Skeletal muscle tissue (tissue), 4 donors: ENCODE measurements around the gene FCRLA. TPM values are rescaled to one million over a fixed set of nuclear protein-coding genes. Genes with fewer than 3 reads are reported as not detected.

Experiments used
- H3K27ac ChIP-seq: one replicate; pipeline ENCODE4 v1.7.0; 2013; ENCODE audit warnings: mild to moderate bottlenecking, low read depth, low read length, inconsistent platforms
- H3K27me3 ChIP-seq, 3 donors: one replicate each; pipeline ENCODE4 v1.7.0; 2013; ENCODE audit warnings: low read length in 3 of 3; ENCODE audit not compliant: control insufficient read depth in 3 of 3, insufficient read depth in 3 of 3
- H3K36me3 ChIP-seq, 3 donors: one replicate each; pipeline ENCODE4 v1.7.0; 2013; ENCODE audit warnings: low read length in 3 of 3; ENCODE audit not compliant: control insufficient read depth in 3 of 3, insufficient read depth in 3 of 3
- H3K4me1 ChIP-seq, 3 donors: one replicate each; pipeline ENCODE4 v1.7.0; 2013; ENCODE audit warnings: low read length in 3 of 3, mild to moderate bottlenecking in 3 of 3; ENCODE audit not compliant: control insufficient read depth in 3 of 3, insufficient read depth in 3 of 3
- H3K4me3 ChIP-seq, 3 donors: one replicate each; pipeline ENCODE4 v1.7.0; 2013; ENCODE audit warnings: low read length in 3 of 3
- H3K9ac ChIP-seq, 3 donors: one replicate each; pipeline ENCODE4 v1.7.0; 2013; ENCODE audit warnings: low read length in 3 of 3, mild to moderate bottlenecking in 3 of 3, moderate library complexity in 2 of 3, low read depth in 1 of 3
- H3K9me3 ChIP-seq, 3 donors: one replicate each; pipeline ENCODE4 v1.7.0; 2013; ENCODE audit warnings: low read length in 3 of 3; ENCODE audit not compliant: control insufficient read depth in 3 of 3
- total RNA-seq: library from RNA; depleted of rRNA; stranded (reverse); fragments of >200 nt; gene quantifications from one replicate; pipeline ENCODE4 v1.2.3, GENCODE V29; 2014
- donor health status: Osteomylitis.

The FCRLA gene
- total RNA-seq, 1 donor from 2014 or later = 1.0 TPM

DNA sequence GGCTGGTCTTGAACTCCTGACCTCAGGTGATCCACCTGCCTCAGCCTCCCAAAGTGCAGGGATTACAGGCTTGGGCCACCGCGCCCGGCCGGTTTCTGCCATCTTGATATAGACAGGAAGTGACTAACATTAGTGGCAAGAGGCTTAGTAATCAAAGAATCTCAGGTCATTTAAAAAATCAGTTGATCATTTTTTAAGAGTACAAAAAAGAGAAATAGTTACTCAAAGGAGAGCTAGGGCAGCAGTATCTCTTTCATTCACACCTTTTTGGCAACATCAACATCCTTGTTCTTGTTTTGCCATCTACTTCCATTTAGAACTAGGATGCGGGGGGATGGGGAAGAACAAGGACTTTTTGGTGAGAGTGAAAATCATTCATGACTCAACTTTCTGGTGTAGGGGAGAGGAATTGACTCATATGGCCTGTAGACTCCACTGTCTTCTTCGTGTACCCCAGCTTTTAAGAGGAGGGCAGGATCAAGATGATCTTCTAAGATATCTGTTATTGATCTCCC, 23.1 kb downstream of the FCRLA start:
- H3K4me1 ChIP-seq = peaks cover 8 to 22% (median 10%) of the 10 kb centered on the region in 3 donors
- H3K27me3 ChIP-seq = peaks cover 0 to 25% (median 22%) of the 10 kb centered on the region in 3 donors
- no peak overlapping the region for H3K9ac ChIP-seq
- H3K36me3 ChIP-seq = no peaks in the 10 kb centered on the region
- H3K27ac ChIP-seq = no peak overlapping the region
- H3K4me3 ChIP-seq = no peak overlapping the region
- no peaks in the 10 kb centered on the region for H3K9me3 ChIP-seq

DNA sequence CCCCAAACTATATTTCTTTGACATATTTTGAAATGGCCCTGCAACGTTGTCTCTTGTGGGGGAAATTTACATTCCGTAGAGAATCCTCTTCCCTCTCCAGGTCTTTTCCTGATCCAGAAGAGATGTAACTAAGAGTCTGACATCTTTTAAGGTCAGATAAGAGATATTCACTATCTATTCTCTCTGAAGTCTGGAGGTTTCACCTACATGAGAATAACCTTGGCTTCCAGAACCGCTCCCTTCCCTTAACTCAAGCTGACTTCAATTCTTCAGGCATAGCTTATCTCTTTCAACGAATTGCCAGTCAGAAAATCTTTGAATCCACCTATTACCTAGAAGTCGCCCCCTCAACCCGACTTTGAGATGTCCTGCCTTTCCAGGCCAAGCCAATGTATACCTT, 24.2 kb downstream of the FCRLA start:
- H3K36me3 ChIP-seq = no peaks in the 10 kb centered on the region

DNA sequence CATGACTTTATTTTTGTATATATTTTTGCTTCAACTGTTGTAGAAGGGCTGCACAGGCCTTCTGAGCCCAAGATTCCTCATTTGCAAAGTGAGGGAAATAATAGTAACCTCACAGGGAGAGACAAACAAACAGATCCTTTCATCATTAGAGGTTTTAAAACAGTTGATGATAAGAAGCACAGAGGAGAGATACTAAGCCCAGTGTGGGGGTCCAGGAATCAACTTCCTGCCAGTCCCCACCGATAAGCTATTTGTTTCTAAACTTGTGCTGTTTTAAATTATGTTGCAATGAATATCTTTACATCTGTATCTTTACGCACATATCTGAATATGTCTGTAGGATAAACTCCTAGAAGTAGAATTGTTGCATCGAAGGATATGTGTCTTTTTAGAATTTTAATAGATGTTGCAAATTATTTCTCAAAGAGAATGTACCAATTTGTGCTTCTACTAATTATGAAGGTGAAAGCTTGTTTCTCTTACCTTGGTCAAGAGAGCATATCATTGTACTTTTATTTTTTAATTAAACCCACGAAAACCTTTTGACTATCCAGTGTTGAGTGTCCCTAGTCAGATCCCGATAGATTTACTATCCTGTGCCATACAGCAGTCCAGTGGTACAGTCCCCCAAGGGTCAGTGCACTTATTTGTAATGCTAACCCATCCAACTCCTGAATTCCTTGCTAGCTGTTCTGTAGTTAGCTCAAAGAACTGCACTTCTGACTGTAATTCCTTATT, 25.1 kb downstream of the FCRLA start:
- Histone ChIP-seq H3K4me1 (peaks cover 0 to 5% (median 1%) of the 10 kb centered on the region in 3 donors), H3K27me3 (peaks cover 0 to 11% (median 6%) of the 10 kb centered on the region in 3 donors), H3K9ac (no peak overlapping the region), H3K9me3 (no peaks in the 10 kb centered on the region), H3K27ac (no peak overlapping the region), H3K4me3 (no peak overlapping the region), H3K36me3 (no peaks in the 10 kb centered on the region)

More for the DNA sequence above, 24.2 kb downstream of the FCRLA start:
- Histone ChIP-seq H3K9ac (no peak overlapping the region), H3K9me3 (no peaks in the 10 kb centered on the region), H3K4me3 (no peak overlapping the region), H3K27me3 (peaks cover 0 to 15% (median 10%) of the 10 kb centered on the region in 3 donors), H3K4me1 (peaks cover 0 to 11% (median 3%) of the 10 kb centered on the region in 3 donors), H3K27ac (no peak overlapping the region)

DNA sequence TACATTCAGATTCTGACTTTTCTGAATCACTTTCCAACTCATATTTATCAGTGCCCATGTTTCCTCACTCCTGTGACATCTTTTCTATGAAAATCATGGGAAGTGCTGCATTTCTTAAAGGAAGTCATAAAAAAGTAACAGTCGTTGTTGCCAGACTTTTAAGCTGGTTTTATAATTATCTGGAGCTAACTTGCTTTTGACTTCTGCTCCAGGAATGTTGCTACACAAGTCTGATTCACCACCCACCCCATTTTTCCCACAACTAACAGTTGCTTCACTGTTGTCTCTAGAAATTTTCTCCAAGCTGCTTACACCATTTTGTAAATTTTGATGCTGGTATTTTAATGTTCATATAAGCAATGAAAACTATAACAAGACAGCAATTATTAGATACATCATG, 26.5 kb downstream of the FCRLA start:
- Histone ChIP-seq H3K9ac (no peak overlapping the region), H3K27me3 (peaks cover 0 to 5% (median 0%) of the 10 kb centered on the region in 3 donors), H3K27ac (no peak overlapping the region)

DNA sequence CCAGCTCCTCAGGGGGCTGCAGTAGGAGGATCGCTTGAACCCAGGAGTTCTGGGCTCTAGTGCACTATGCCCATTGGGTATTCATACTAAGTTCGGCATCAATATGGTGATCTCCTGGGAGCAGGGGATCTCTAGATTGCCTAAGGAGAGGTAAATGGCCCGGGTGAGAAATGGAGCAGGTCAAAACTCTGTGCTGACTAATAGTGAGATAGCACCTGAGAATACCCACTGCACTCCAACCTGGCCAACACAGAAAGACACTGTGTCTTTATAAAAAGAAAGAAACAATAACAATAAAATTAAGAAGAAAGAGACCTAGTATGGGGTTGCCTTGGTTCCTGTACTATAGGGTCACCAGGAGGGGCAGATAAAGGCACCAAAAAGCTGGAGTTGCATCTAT, 28.8 kb downstream of the FCRLA start:
- no peaks in the 10 kb centered on the region for H3K36me3 ChIP-seq
- H3K27ac ChIP-seq = no peak overlapping the region
- H3K9ac ChIP-seq = no peak overlapping the region
- no peaks in the 10 kb centered on the region for H3K4me1 ChIP-seq
- peaks cover 0 to 3% (median 0%) of the 10 kb centered on the region in 3 donors for H3K27me3 ChIP-seq
- H3K4me3 ChIP-seq = no peak overlapping the region
- H3K9me3 ChIP-seq = no peaks in the 10 kb centered on the region

More for the DNA sequence above, 26.5 kb downstream of the FCRLA start:
- Histone ChIP-seq H3K9me3 (no peaks in the 10 kb centered on the region), H3K4me3 (no peak overlapping the region), H3K36me3 (no peaks in the 10 kb centered on the region), H3K4me1 (no peaks in the 10 kb centered on the region)

DNA sequence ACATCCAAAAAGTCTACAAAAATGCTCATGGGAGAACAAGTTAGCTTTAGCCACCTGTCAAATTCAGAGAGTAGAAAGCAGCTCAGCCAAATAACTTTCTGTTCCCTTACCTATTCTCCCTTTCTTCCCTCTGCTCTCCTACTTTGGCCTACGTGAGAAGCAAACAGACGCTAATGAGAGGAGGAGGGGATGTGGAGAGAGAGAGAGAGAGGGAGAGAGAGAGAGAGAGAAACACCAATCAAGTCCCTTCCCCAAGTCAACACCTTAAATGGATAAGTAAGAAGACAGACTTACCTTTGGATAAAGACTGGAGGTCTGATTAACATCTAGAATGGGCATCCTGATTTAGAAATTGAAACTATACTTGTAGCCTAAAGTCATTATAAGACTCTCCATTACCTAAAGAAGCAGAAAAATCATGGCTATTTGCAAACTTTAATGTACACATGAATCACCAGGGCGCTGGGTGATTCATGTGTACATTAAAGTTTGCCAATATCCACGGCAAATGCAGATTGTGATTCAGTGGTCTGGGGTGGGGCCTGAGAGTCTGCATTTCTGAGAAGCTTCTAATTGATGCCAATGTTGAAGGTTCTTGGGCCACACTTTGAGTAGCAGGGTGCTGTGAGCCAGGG, 29.4 kb downstream of the FCRLA start:
- Histone ChIP-seq H3K4me3 (no peak overlapping the region), H3K9me3 (no peaks in the 10 kb centered on the region), H3K27ac (no peak overlapping the region), H3K9ac (no peak overlapping the region), H3K27me3 (peaks cover 0 to 3% (median 0%) of the 10 kb centered on the region in 3 donors), H3K4me1 (no peaks in the 10 kb centered on the region), H3K36me3 (no peaks in the 10 kb centered on the region)

DNA sequence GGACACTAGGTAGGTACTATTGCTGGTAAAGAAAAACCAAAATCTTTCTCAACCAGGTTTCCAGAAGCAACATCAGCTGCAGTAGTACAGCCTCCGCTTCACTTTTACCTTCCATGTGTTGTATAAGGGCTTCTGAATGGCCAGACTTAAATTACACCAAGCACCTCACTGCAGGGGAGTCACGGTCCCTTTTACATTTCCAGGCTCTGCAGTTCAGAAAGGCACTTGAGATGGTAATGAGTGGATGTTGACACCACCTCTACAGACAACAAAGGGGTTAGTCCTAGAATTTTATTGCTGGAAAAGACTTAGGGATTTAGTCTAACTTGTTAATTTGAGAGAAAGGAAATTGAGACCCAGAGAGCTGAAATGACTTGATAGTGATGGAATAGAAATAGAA, 30.6 kb downstream of the FCRLA start:
- H3K27ac ChIP-seq = no peak overlapping the region
- H3K36me3 ChIP-seq = no peaks in the 10 kb centered on the region
- no peaks in the 10 kb centered on the region for H3K4me1 ChIP-seq
- no peak overlapping the region for H3K9ac ChIP-seq
- peaks cover 0 to 3% (median 0%) of the 10 kb centered on the region in 3 donors for H3K27me3 ChIP-seq
- no peaks in the 10 kb centered on the region for H3K9me3 ChIP-seq
- H3K4me3 ChIP-seq = no peak overlapping the region

DNA sequence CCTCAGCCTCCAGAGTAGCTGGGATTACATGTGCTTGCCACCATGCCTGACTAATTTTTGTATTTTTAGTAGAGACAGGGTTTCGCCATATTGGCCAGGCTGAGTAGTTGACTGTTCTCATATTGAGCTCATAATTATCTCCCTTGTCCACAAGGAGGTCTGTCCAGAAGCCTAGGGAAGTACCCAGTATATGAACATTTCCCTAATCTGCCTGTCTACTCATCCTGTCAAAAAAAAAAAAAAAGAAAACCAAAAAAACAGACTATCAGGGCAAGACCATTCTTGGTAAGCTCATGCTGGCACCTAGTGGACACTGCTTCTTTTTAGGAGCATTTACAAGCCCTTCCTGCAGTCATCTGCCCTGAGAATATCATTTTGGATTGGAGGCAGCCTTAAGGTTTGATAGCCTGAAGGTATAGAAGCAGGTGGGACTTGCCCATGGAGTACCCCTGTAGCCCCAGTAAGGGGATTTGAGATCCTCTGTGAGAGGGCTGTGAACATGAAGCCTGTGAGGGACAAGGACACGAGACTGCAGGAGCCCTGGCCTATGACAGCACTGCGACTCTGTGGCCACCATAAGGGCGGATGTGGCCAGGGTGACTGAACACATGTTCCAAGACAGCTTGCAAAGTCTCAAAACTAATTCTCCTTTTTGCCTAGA, 31.7 kb downstream of the FCRLA start:
- Histone ChIP-seq H3K9ac (peak overlapping the region in 1 of 3 donors; percentile 36), H3K4me3 (no peak overlapping the region), H3K27me3 (peaks cover 0 to 3% (median 0%) of the 10 kb centered on the region in 3 donors), H3K36me3 (no peaks in the 10 kb centered on the region), H3K27ac (peak overlapping the region; percentile 40), H3K9me3 (no peaks in the 10 kb centered on the region), H3K4me1 (no peaks in the 10 kb centered on the region)

DNA sequence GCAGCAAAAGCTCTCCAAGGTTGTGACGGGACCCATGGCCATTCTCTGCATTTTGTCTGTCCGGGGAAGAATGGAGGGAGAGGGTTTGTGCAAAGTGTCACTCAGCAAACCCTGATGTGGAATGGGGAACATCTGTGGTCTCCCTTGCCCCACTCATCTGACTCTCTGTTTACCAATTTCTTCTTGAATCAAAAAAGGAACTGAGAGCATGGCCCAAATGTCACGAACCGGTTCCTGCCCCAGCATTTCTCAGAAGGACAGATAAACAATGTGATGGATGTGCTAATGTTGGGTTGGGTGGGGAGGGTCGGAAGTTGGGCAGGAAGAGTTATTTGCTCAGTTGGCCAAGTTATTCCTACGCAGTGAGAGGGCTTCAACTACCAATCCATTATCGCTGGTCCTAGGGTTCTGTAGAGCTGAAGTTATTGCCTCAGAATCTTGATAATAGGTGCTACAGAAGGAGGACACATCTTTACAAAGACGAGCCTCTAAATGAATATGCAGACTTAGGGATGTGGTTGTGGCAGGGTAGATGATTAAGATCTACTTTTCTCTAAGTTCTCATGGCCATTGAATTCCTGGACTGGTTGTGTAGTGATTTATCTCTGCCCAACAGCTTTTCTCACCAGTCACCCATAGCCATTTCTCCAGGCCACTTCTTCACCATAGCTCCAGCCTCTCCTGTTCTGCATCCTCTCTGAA, 33.0 kb downstream of the FCRLA start:
- peak overlapping the region; percentile 40 for H3K27ac ChIP-seq
- H3K4me3 ChIP-seq = no peak overlapping the region
- H3K9ac ChIP-seq = no peak overlapping the region
- no peaks in the 10 kb centered on the region for H3K36me3 ChIP-seq
- H3K4me1 ChIP-seq = no peaks in the 10 kb centered on the region
- H3K27me3 ChIP-seq = peaks cover 0 to 3% (median 0%) of the 10 kb centered on the region in 3 donors
- no peaks in the 10 kb centered on the region for H3K9me3 ChIP-seq
